HL-60 (cell line): ENCODE measurements around the gene SLC6A6.

ENCODE experiments used
- DNase-seq, 2 experiments: peaks; one replicate each; pipeline ENCODE4 v3.0.0-alpha.2; 2010 to 2020; ENCODE audit warnings: low read depth in 1 of 2, low spot score in 1 of 2
- H3K27ac ChIP-seq: fragments of 250-450 bp; sonication (Bioruptor Pico); replicated peaks from 2 replicates; pipeline ENCODE4 v1.5.1; 2020; ENCODE audit warnings: mild to moderate bottlenecking, moderate library complexity
- H3K27me3 ChIP-seq: fragments of 250-450 bp; sonication (Bioruptor Pico); 2 replicates; pipeline ENCODE4 v1.5.1; 2021; ENCODE audit warnings: mild to moderate bottlenecking, moderate library complexity; ENCODE audit not compliant: insufficient read depth, poor library complexity, severe bottlenecking
- H3K4me3 ChIP-seq: replicated peaks from 2 replicates; pipeline ENCODE4 v1.5.1; 2011; ENCODE audit warnings: mild to moderate bottlenecking, control low read depth, low read length; ENCODE audit not compliant: insufficient read depth
- CTCF ChIP-seq: IDR thresholded peaks from one replicate; pipeline ENCODE4 v1.5.1; 2011; ENCODE audit warnings: low read length, control low read depth, inconsistent platforms; ENCODE audit not compliant: insufficient read depth
- GABPA ChIP-seq: IDR thresholded peaks from 2 replicates; pipeline ENCODE4 v1.6.1; 2012; ENCODE audit warnings: low read depth
- POLR2AphosphoS5 ChIP-seq: IDR thresholded peaks from 2 replicates; pipeline ENCODE4 v1.6.1; 2012; ENCODE audit warnings: low read depth
- REST ChIP-seq: IDR thresholded peaks from 2 replicates; pipeline ENCODE4 v1.6.1; 2012; ENCODE audit warnings: low read depth; ENCODE audit not compliant: insufficient replicate concordance
- SPI1 ChIP-seq: IDR thresholded peaks from 2 replicates; pipeline ENCODE4 v1.6.1; 2012; ENCODE audit warnings: low read depth, mild to moderate bottlenecking, borderline replicate concordance

The SLC6A6 gene

GRCh38 chr3:14490831-14491230, 88.4 kb downstream of the SLC6A6 start:
- no peaks in the 10 kb centered on the region for H3K27me3 ChIP-seq
- TF ChIP-seq GABPA (no peak), CTCF (no peak), POLR2AphosphoS5 (no peak), SPI1 (no peak), REST (no peak)
- DNase-seq = no peak
- H3K4me3 ChIP-seq = no peak overlapping the region
- no peak overlapping the region for H3K27ac ChIP-seq

- no peak overlapping the region for H3K27ac ChIP-seq
- no peak for TF ChIP-seq REST
- no peak for TF ChIP-seq GABPA
- no peak for DNase-seq
- no peaks in the 10 kb centered on the region for H3K27me3 ChIP-seq
- H3K4me3 ChIP-seq = no peak overlapping the region
Observed at GRCh38 chr3:14491396-14492190, 89.2 kb downstream of the SLC6A6 start.

- Histone ChIP-seq H3K27ac (no peak overlapping the region), H3K27me3 (no peaks in the 10 kb centered on the region), H3K4me3 (no peak overlapping the region)
- no peak for TF ChIP-seq POLR2AphosphoS5
- no peak for TF ChIP-seq REST
- no peak for TF ChIP-seq GABPA
- no peak for TF ChIP-seq CTCF
- no peak for TF ChIP-seq SPI1
- no peak for DNase-seq
Observed at GRCh38 chr3:14492948-14493881, 90.8 kb downstream of the SLC6A6 start.
